GM21786 (cell line): Measurements from ENCODE around the gene ACTN4.

ENCODE experiments used
- ATAC-seq: cut with Tn5 transposase; IDR thresholded peaks from one replicate; pipeline ENCODE4 v1.9.1; 2021; ENCODE audit not compliant: unreplicated experiment

The ACTN4 gene

GRCh38 chr19:38722947-38723605, 75.6 kb downstream of the ACTN4 start:
- no peak for ATAC-seq

- no peak for ATAC-seq
These were observed 76.1 kb downstream of the ACTN4 start for GRCh38 chr19:38723606-38723965.

- ATAC-seq: no peak
These were observed 76.8 kb downstream of the ACTN4 start for GRCh38 chr19:38723990-38724854.

GRCh38 chr19:38725469-38726283, 78.2 kb downstream of the ACTN4 start:
- ATAC-seq: no peak

- no peak for ATAC-seq
These were observed 78.8 kb downstream of the ACTN4 start for GRCh38 chr19:38726284-38726673.

- no peak for ATAC-seq
These were observed 79.4 kb downstream of the ACTN4 start for GRCh38 chr19:38726761-38727301.

- ATAC-seq: no peak
These were observed 79.9 kb downstream of the ACTN4 start for GRCh38 chr19:38727306-38727867.

- ATAC-seq: no peak
These were observed 80.6 kb downstream of the ACTN4 start for GRCh38 chr19:38727868-38728660.

GRCh38 chr19:38728752-38729541, 81.5 kb downstream of the ACTN4 start:
- no peak for ATAC-seq

- ATAC-seq: no peak
These were observed 82.4 kb downstream of the ACTN4 start for GRCh38 chr19:38729653-38730469.

GRCh38 chr19:38730470-38730730, 83.0 kb downstream of the ACTN4 start:
- ATAC-seq: no peak

- ATAC-seq: no peak
These were observed 83.5 kb downstream of the ACTN4 start for GRCh38 chr19:38730731-38731589.

- no peak for ATAC-seq
These were observed 84.3 kb downstream of the ACTN4 start for GRCh38 chr19:38731654-38732301.

GRCh38 chr19:38733241-38733492, 85.7 kb downstream of the ACTN4 start:
- ATAC-seq: no peak

GRCh38 chr19:38733493-38734175, 86.2 kb downstream of the ACTN4 start:
- no peak for ATAC-seq

GRCh38 chr19:38734176-38734425, 86.7 kb downstream of the ACTN4 start:
- no peak for ATAC-seq

GRCh38 chr19:38734426-38735256, 87.2 kb downstream of the ACTN4 start:
- no peak for ATAC-seq
